HG03439 (cell line): ENCODE results near the gene LRRC3C.
"Not testable (repeated sequence)": the region's sequence is repeated elsewhere in the genome, so short reads cannot be mapped to it uniquely, and the experiment has no call there.

ENCODE experiments used
- ATAC-seq: cut with Tn5 transposase; IDR thresholded peaks from one replicate; pipeline ENCODE4 v1.9.1; 2021; ENCODE audit warnings: mild to moderate bottlenecking, moderate library complexity; ENCODE audit not compliant: unreplicated experiment

The LRRC3C gene

GRCh38 chr17:39927101-39927928 is at the start of gene LRRC3C, which contains the start of gene ORMDL3:
Gene LRRC3C, plus strand, starts transcription at chr17:39927732. Its CDS starts 13,792 bp downstream, at chr17:39941524.
Gene ORMDL3, minus strand, starts transcription at chr17:39927601. Its CDS starts 3,398 bp downstream, at chr17:39924203.
- ATAC-seq = peak; percentile 81

- not testable (repeated sequence) for ATAC-seq
Observed at GRCh38 chr17:39886102-39886501, 41.4 kb upstream of the LRRC3C start.

- ATAC-seq = no peak
Observed at GRCh38 chr17:39887078-39887477, 40.5 kb upstream of the LRRC3C start.

GRCh38 chr17:39889200-39889599 is 38.3 kb upstream of the LRRC3C start:
- ATAC-seq = no peak

GRCh38 chr17:39894681-39895376 is 32.7 kb upstream of the LRRC3C start:
- ATAC-seq = no peak

- no peak for ATAC-seq
Observed at GRCh38 chr17:39898088-39898487, 29.4 kb upstream of the LRRC3C start.

GRCh38 chr17:39899215-39899614 is 28.3 kb upstream of the LRRC3C start:
- no peak for ATAC-seq

GRCh38 chr17:39902027-39902426 is 25.5 kb upstream of the LRRC3C start:
- not testable (repeated sequence) for ATAC-seq

GRCh38 chr17:39903158-39903884 is 24.2 kb upstream of the LRRC3C start:
- no peak for ATAC-seq

GRCh38 chr17:39904990-39905288 is 22.6 kb upstream of the LRRC3C start:
- ATAC-seq = no peak

GRCh38 chr17:39908789-39909352 is 18.7 kb upstream of the LRRC3C start:
- ATAC-seq = no peak

- no peak for ATAC-seq
Observed at GRCh38 chr17:39913989-39914388, 13.5 kb upstream of the LRRC3C start.

GRCh38 chr17:39915559-39915958 is 12.0 kb upstream of the LRRC3C start:
- ATAC-seq = no peak

GRCh38 chr17:39916918-39917317 is 10.6 kb upstream of the LRRC3C start:
- no peak for ATAC-seq

GRCh38 chr17:39919087-39919683 is 8.3 kb upstream of the LRRC3C start:
- ATAC-seq = no peak

- ATAC-seq = no peak
Observed at GRCh38 chr17:39920218-39921210, 7.0 kb upstream of the LRRC3C start.

- no peak for ATAC-seq
Observed at GRCh38 chr17:39921323-39921722, 6.2 kb upstream of the LRRC3C start.

- ATAC-seq = no peak
Observed at GRCh38 chr17:39922006-39922405, 5.5 kb upstream of the LRRC3C start.

- no peak for ATAC-seq
Observed at GRCh38 chr17:39923230-39923629, 4.3 kb upstream of the LRRC3C start.
